Vagina (tissue), 2 donors: ENCODE measurements around the gene ITIH3. TPM values are rescaled to one million over a fixed set of nuclear protein-coding genes. Genes with fewer than 3 reads are reported as not detected.

Experiments used
- DNase-seq, 2 donors: peaks; one replicate each; pipeline ENCODE4 v3.0.0-alpha.2; 2017; ENCODE audit errors: extremely low spot score in 2 of 2
- H3K27ac ChIP-seq: fragments of 200-600 bp; sonication (generic); one replicate; pipeline ENCODE4 v1.5.1; 2019
- H3K27me3 ChIP-seq: fragments of 200-600 bp; sonication (generic); one replicate; pipeline ENCODE4 v1.5.1; 2019
- H3K36me3 ChIP-seq, 2 donors: fragments of 200-600 bp; sonication (generic); one replicate each; pipeline ENCODE4 v1.5.1; 2017 to 2019
- H3K4me1 ChIP-seq: fragments of 200-600 bp; sonication (generic); one replicate; pipeline ENCODE4 v1.5.1; 2019
- H3K4me3 ChIP-seq, 2 donors: fragments of 200-600 bp; sonication (generic); 1 replicate in 1 of 2; 2 replicates in 1 of 2; pipeline ENCODE4 v1.5.1; 2016 to 2019
- H3K9me3 ChIP-seq: fragments of 200-600 bp; sonication (generic); one replicate; pipeline ENCODE4 v1.5.1; 2019
- CTCF ChIP-seq, 3 experiments: fragments of 450-650 bp in 2 of 3; fragments of 200-600 bp in 1 of 3; sonication (generic) in 1 of 3; IDR thresholded peaks; one replicate each; pipeline ENCODE4 v1.5.1; 2017 to 2019; ENCODE audit warnings: antibody characterized with exemption in 3 of 3, mild to moderate bottlenecking in 2 of 3, moderate library complexity in 2 of 3
- POLR2A ChIP-seq, 2 donors: fragments of 450-650 bp; IDR thresholded peaks; one replicate each; pipeline ENCODE4 v1.6.1; 2017; ENCODE audit warnings: antibody characterized with exemption in 2 of 2, mild to moderate bottlenecking in 2 of 2, moderate library complexity in 2 of 2
- POLR2AphosphoS5 ChIP-seq, 2 donors: sonication (generic); formaldehyde crosslinking; IDR thresholded peaks; one replicate each; pipeline ENCODE4 v1.9.0; 2017; ENCODE audit warnings: antibody characterized with exemption in 2 of 2, mild to moderate bottlenecking in 2 of 2, low read depth in 1 of 2; ENCODE audit not compliant: insufficient read depth in 1 of 2
- intact Hi-C: fragments of 100-400 bp; cut with DNase I; formaldehyde crosslinking; loops from one replicate; pipeline ENCODE4 v1.15.1; 2023
- total RNA-seq: library from RNA; depleted of rRNA; stranded (reverse); fragments of >200 nt; gene quantifications from one replicate; pipeline ENCODE4 v1.2.3, GENCODE V29; 2016

ITIH3 gene
- total RNA-seq, 1 donor from 2014 or later, result 7.6 TPM

- DNase-seq, result no peak
- no peaks in the 10 kb centered on the region for H3K36me3 ChIP-seq
- H3K27me3 ChIP-seq, result no peaks in the 10 kb centered on the region
- H3K4me1 ChIP-seq, result no peaks in the 10 kb centered on the region
- H3K27ac ChIP-seq, result no peak overlapping the region
- TF ChIP-seq POLR2A (IDR thresholded peaks at IDR 0.05), result no peak
- no peak for TF ChIP-seq POLR2AphosphoS5 (IDR thresholded peaks at IDR 0.05; ENCODE audit: insufficient read depth in 1 of 2, low read depth in 1 of 2)
- TF ChIP-seq CTCF (IDR thresholded peaks at IDR 0.05), result no peak
- intact Hi-C loops, result no loop called here
- no peaks in the 10 kb centered on the region for H3K9me3 ChIP-seq
- H3K4me3 ChIP-seq, result no peak overlapping the region
Measured at GRCh38 chr3:52801839-52802238, 7.2 kb downstream of the ITIH3 start.

GRCh38 chr3:52805270-52806039, 10.9 kb downstream of the ITIH3 start:
- H3K4me3 ChIP-seq, result no peak overlapping the region
- TF ChIP-seq CTCF (IDR thresholded peaks at IDR 0.05) (no peak), POLR2A (IDR thresholded peaks at IDR 0.05) (no peak), POLR2AphosphoS5 (IDR thresholded peaks at IDR 0.05; ENCODE audit: insufficient read depth in 1 of 2, low read depth in 1 of 2) (no peak)
- no peaks in the 10 kb centered on the region for H3K36me3 ChIP-seq
- no peak for DNase-seq
- H3K4me1 ChIP-seq, result no peaks in the 10 kb centered on the region
- no peaks in the 10 kb centered on the region for H3K27me3 ChIP-seq
- no peaks in the 10 kb centered on the region for H3K9me3 ChIP-seq
- intact Hi-C loops, result loop anchor here (5.0 kb wide), 1 partner anchor 722 kb away; no protein-coding TSS in a partner anchor
- no peak overlapping the region for H3K27ac ChIP-seq

- TF ChIP-seq POLR2A (IDR thresholded peaks at IDR 0.05) (no peak), POLR2AphosphoS5 (IDR thresholded peaks at IDR 0.05; ENCODE audit: insufficient read depth in 1 of 2, low read depth in 1 of 2) (no peak), CTCF (IDR thresholded peaks at IDR 0.05) (no peak)
- no peak overlapping the region for H3K4me3 ChIP-seq
- H3K36me3 ChIP-seq, result no peaks in the 10 kb centered on the region
- intact Hi-C loops, result loop anchor here (5.0 kb wide), 1 partner anchor 718 kb away; no protein-coding TSS in a partner anchor
- no peak for DNase-seq
- H3K4me1 ChIP-seq, result no peaks in the 10 kb centered on the region
- H3K27ac ChIP-seq, result no peak overlapping the region
- H3K9me3 ChIP-seq, result no peaks in the 10 kb centered on the region
- no peaks in the 10 kb centered on the region for H3K27me3 ChIP-seq
Measured at GRCh38 chr3:52809149-52809548, 14.6 kb downstream of the ITIH3 start.

GRCh38 chr3:52809662-52810377, 15.2 kb downstream of the ITIH3 start:
- no peak overlapping the region for H3K27ac ChIP-seq
- H3K9me3 ChIP-seq, result no peaks in the 10 kb centered on the region
- TF ChIP-seq POLR2AphosphoS5 (IDR thresholded peaks at IDR 0.05; ENCODE audit: insufficient read depth in 1 of 2, low read depth in 1 of 2) (no peak), POLR2A (IDR thresholded peaks at IDR 0.05) (no peak), CTCF (IDR thresholded peaks at IDR 0.05) (no peak)
- no peaks in the 10 kb centered on the region for H3K4me1 ChIP-seq
- no peak overlapping the region for H3K4me3 ChIP-seq
- no peaks in the 10 kb centered on the region for H3K27me3 ChIP-seq
- intact Hi-C loops, result loop anchor here (5.0 kb wide), 1 partner anchor 717 kb away; no protein-coding TSS in a partner anchor
- no peaks in the 10 kb centered on the region for H3K36me3 ChIP-seq
- DNase-seq, result no peak
